Measurements from ENCODE around the gene IMMP2L. TPM values are rescaled to one million over a fixed set of nuclear protein-coding genes. Genes with fewer than 3 reads are reported as not detected.

The IMMP2L gene
- polyA plus RNA-seq, 4 donors, result 10.5 to 20.1 (median 14.1) TPM

GRCh38 chr7:110868458-110868857, 693.8 kb downstream of the IMMP2L start:
- DNase-seq (no peak), FAIRE-seq (no peak)
- no peak overlapping the region for H3K27ac ChIP-seq (ENCODE audit: low read depth in 1 of 3, low read length in 2 of 3)
- H3K36me3 ChIP-seq (ENCODE audit: control insufficient read depth in 3 of 3, insufficient read depth in 2 of 3, low read depth in 1 of 3, low read length in 3 of 3), result no peaks in the 10 kb centered on the region
- no peak overlapping the region for H3K4me3 ChIP-seq (ENCODE audit: low read depth in 1 of 3, low read length in 3 of 3)
- H3K27me3 ChIP-seq (ENCODE audit: control insufficient read depth in 3 of 3, insufficient read depth in 3 of 3, low read length in 3 of 3), result no peaks in the 10 kb centered on the region
- H3K4me1 ChIP-seq (ENCODE audit: control insufficient read depth in 3 of 3, insufficient read depth in 2 of 3, low read depth in 1 of 3, low read length in 2 of 3), result no peaks in the 10 kb centered on the region
- peaks cover 0 to 5% of the 10 kb centered on the region in 2 donors for H3K9me3 ChIP-seq (ENCODE audit: control insufficient read depth in 2 of 2, insufficient read depth in 1 of 2, low read depth in 1 of 2, low read length in 1 of 2)

GRCh38 chr7:110867771-110868170, 694.5 kb downstream of the IMMP2L start:
- Histone ChIP-seq H3K36me3 (ENCODE audit: control insufficient read depth in 3 of 3, insufficient read depth in 2 of 3, low read depth in 1 of 3, low read length in 3 of 3) (no peaks in the 10 kb centered on the region), H3K4me1 (ENCODE audit: control insufficient read depth in 3 of 3, insufficient read depth in 2 of 3, low read depth in 1 of 3, low read length in 2 of 3) (no peaks in the 10 kb centered on the region), H3K4me3 (ENCODE audit: low read depth in 1 of 3, low read length in 3 of 3) (no peak overlapping the region), H3K27ac (ENCODE audit: low read depth in 1 of 3, low read length in 2 of 3) (no peak overlapping the region), H3K9me3 (ENCODE audit: control insufficient read depth in 2 of 2, insufficient read depth in 1 of 2, low read depth in 1 of 2, low read length in 1 of 2) (peaks cover 0 to 5% of the 10 kb centered on the region in 2 donors), H3K27me3 (ENCODE audit: control insufficient read depth in 3 of 3, insufficient read depth in 3 of 3, low read length in 3 of 3) (no peaks in the 10 kb centered on the region)
- no peak for DNase-seq
- no peak for FAIRE-seq
- 89 to 97% (median 93%) methylated on average over 4 of the region's 4 CpGs for WGBS, 3 donors

GRCh38 chr7:110863258-110863657, 699.0 kb downstream of the IMMP2L start:
- H3K27ac ChIP-seq (ENCODE audit: low read depth in 1 of 3, low read length in 2 of 3), result no peak overlapping the region
- no peaks in the 10 kb centered on the region for H3K27me3 ChIP-seq (ENCODE audit: control insufficient read depth in 3 of 3, insufficient read depth in 3 of 3, low read length in 3 of 3)
- DNase-seq (no peak), FAIRE-seq (no peak)
- no peaks in the 10 kb centered on the region for H3K36me3 ChIP-seq (ENCODE audit: control insufficient read depth in 3 of 3, insufficient read depth in 2 of 3, low read depth in 1 of 3, low read length in 3 of 3)
- no peaks in the 10 kb centered on the region for H3K4me1 ChIP-seq (ENCODE audit: control insufficient read depth in 3 of 3, insufficient read depth in 2 of 3, low read depth in 1 of 3, low read length in 2 of 3)
- no peak overlapping the region for H3K4me3 ChIP-seq (ENCODE audit: low read depth in 1 of 3, low read length in 3 of 3)
- peaks cover 0 to 5% of the 10 kb centered on the region in 2 donors for H3K9me3 ChIP-seq (ENCODE audit: control insufficient read depth in 2 of 2, insufficient read depth in 1 of 2, low read depth in 1 of 2, low read length in 1 of 2)
- WGBS, 3 donors, result 93 to 98% (median 95%) methylated on average over 2 of the region's 2 CpGs

- H3K36me3 ChIP-seq (ENCODE audit: control insufficient read depth in 3 of 3, insufficient read depth in 2 of 3, low read depth in 1 of 3, low read length in 3 of 3), result no peaks in the 10 kb centered on the region
- no peaks in the 10 kb centered on the region for H3K9me3 ChIP-seq (ENCODE audit: control insufficient read depth in 2 of 2, insufficient read depth in 1 of 2, low read depth in 1 of 2, low read length in 1 of 2)
- H3K27me3 ChIP-seq (ENCODE audit: control insufficient read depth in 3 of 3, insufficient read depth in 3 of 3, low read length in 3 of 3), result no peaks in the 10 kb centered on the region
- H3K4me1 ChIP-seq (ENCODE audit: control insufficient read depth in 3 of 3, insufficient read depth in 2 of 3, low read depth in 1 of 3, low read length in 2 of 3), result no peaks in the 10 kb centered on the region
- WGBS, 3 donors, result 94 to 96% (median 94%) methylated on average over 4 of the region's 4 CpGs
- H3K4me3 ChIP-seq (ENCODE audit: low read depth in 1 of 3, low read length in 3 of 3), result no peak overlapping the region
- FAIRE-seq (no peak), DNase-seq (no peak)
- H3K27ac ChIP-seq (ENCODE audit: low read depth in 1 of 3, low read length in 2 of 3), result no peak overlapping the region
Observed at GRCh38 chr7:110861163-110861562, 701.1 kb downstream of the IMMP2L start.

- no peak for DNase-seq
- no peaks in the 10 kb centered on the region for H3K36me3 ChIP-seq (ENCODE audit: control insufficient read depth in 3 of 3, insufficient read depth in 2 of 3, low read depth in 1 of 3, low read length in 3 of 3)
- H3K27ac ChIP-seq (ENCODE audit: low read depth in 1 of 3, low read length in 2 of 3), result no peak overlapping the region
- no peaks in the 10 kb centered on the region for H3K9me3 ChIP-seq (ENCODE audit: control insufficient read depth in 2 of 2, insufficient read depth in 1 of 2, low read depth in 1 of 2, low read length in 1 of 2)
- H3K27me3 ChIP-seq (ENCODE audit: control insufficient read depth in 3 of 3, insufficient read depth in 3 of 3, low read length in 3 of 3), result no peaks in the 10 kb centered on the region
- FAIRE-seq, result no peak
- H3K4me3 ChIP-seq (ENCODE audit: low read depth in 1 of 3, low read length in 3 of 3), result no peak overlapping the region
- no peaks in the 10 kb centered on the region for H3K4me1 ChIP-seq (ENCODE audit: control insufficient read depth in 3 of 3, insufficient read depth in 2 of 3, low read depth in 1 of 3, low read length in 2 of 3)
Observed at GRCh38 chr7:110857106-110857505, 705.2 kb downstream of the IMMP2L start.

- no peak overlapping the region for H3K27ac ChIP-seq (ENCODE audit: low read depth in 1 of 3, low read length in 2 of 3)
- no peaks in the 10 kb centered on the region for H3K36me3 ChIP-seq (ENCODE audit: control insufficient read depth in 3 of 3, insufficient read depth in 2 of 3, low read depth in 1 of 3, low read length in 3 of 3)
- no peaks in the 10 kb centered on the region for H3K9me3 ChIP-seq (ENCODE audit: control insufficient read depth in 2 of 2, insufficient read depth in 1 of 2, low read depth in 1 of 2, low read length in 1 of 2)
- FAIRE-seq (no peak), DNase-seq (no peak)
- H3K4me3 ChIP-seq (ENCODE audit: low read depth in 1 of 3, low read length in 3 of 3), result no peak overlapping the region
- no peaks in the 10 kb centered on the region for H3K27me3 ChIP-seq (ENCODE audit: control insufficient read depth in 3 of 3, insufficient read depth in 3 of 3, low read length in 3 of 3)
- WGBS, 3 donors, result 86 to 90% (median 86%) methylated on average over 3 of the region's 3 CpGs
- no peaks in the 10 kb centered on the region for H3K4me1 ChIP-seq (ENCODE audit: control insufficient read depth in 3 of 3, insufficient read depth in 2 of 3, low read depth in 1 of 3, low read length in 2 of 3)
Observed at GRCh38 chr7:110856704-110857103, 705.6 kb downstream of the IMMP2L start.

- Histone ChIP-seq H3K9me3 (ENCODE audit: control insufficient read depth in 2 of 2, insufficient read depth in 1 of 2, low read depth in 1 of 2, low read length in 1 of 2) (peaks cover 0 to 3% of the 10 kb centered on the region in 2 donors), H3K27ac (ENCODE audit: low read depth in 1 of 3, low read length in 2 of 3) (no peak overlapping the region), H3K27me3 (ENCODE audit: control insufficient read depth in 3 of 3, insufficient read depth in 3 of 3, low read length in 3 of 3) (no peaks in the 10 kb centered on the region), H3K36me3 (ENCODE audit: control insufficient read depth in 3 of 3, insufficient read depth in 2 of 3, low read depth in 1 of 3, low read length in 3 of 3) (no peaks in the 10 kb centered on the region), H3K4me1 (ENCODE audit: control insufficient read depth in 3 of 3, insufficient read depth in 2 of 3, low read depth in 1 of 3, low read length in 2 of 3) (no peaks in the 10 kb centered on the region), H3K4me3 (ENCODE audit: low read depth in 1 of 3, low read length in 3 of 3) (no peak overlapping the region)
- WGBS, 3 donors, result 86 to 92% (median 88%) methylated on average over 2 of the region's 2 CpGs
- DNase-seq (no peak), FAIRE-seq (no peak)
Observed at GRCh38 chr7:110854651-110855050, 707.6 kb downstream of the IMMP2L start.

GRCh38 chr7:110854166-110854565, 708.1 kb downstream of the IMMP2L start:
- peaks cover 0 to 3% of the 10 kb centered on the region in 2 donors for H3K9me3 ChIP-seq (ENCODE audit: control insufficient read depth in 2 of 2, insufficient read depth in 1 of 2, low read depth in 1 of 2, low read length in 1 of 2)
- no peak overlapping the region for H3K4me3 ChIP-seq (ENCODE audit: low read depth in 1 of 3, low read length in 3 of 3)
- no peak overlapping the region for H3K27ac ChIP-seq (ENCODE audit: low read depth in 1 of 3, low read length in 2 of 3)
- H3K27me3 ChIP-seq (ENCODE audit: control insufficient read depth in 3 of 3, insufficient read depth in 3 of 3, low read length in 3 of 3), result no peaks in the 10 kb centered on the region
- no peaks in the 10 kb centered on the region for H3K36me3 ChIP-seq (ENCODE audit: control insufficient read depth in 3 of 3, insufficient read depth in 2 of 3, low read depth in 1 of 3, low read length in 3 of 3)
- H3K4me1 ChIP-seq (ENCODE audit: control insufficient read depth in 3 of 3, insufficient read depth in 2 of 3, low read depth in 1 of 3, low read length in 2 of 3), result no peaks in the 10 kb centered on the region
- FAIRE-seq (no peak), DNase-seq (no peak)

GRCh38 chr7:110853263-110853662, 709.0 kb downstream of the IMMP2L start:
- Histone ChIP-seq H3K4me1 (ENCODE audit: control insufficient read depth in 3 of 3, insufficient read depth in 2 of 3, low read depth in 1 of 3, low read length in 2 of 3) (no peaks in the 10 kb centered on the region), H3K27me3 (ENCODE audit: control insufficient read depth in 3 of 3, insufficient read depth in 3 of 3, low read length in 3 of 3) (no peaks in the 10 kb centered on the region), H3K4me3 (ENCODE audit: low read depth in 1 of 3, low read length in 3 of 3) (no peak overlapping the region), H3K36me3 (ENCODE audit: control insufficient read depth in 3 of 3, insufficient read depth in 2 of 3, low read depth in 1 of 3, low read length in 3 of 3) (no peaks in the 10 kb centered on the region), H3K9me3 (ENCODE audit: control insufficient read depth in 2 of 2, insufficient read depth in 1 of 2, low read depth in 1 of 2, low read length in 1 of 2) (peaks cover 0 to 3% of the 10 kb centered on the region in 2 donors), H3K27ac (ENCODE audit: low read depth in 1 of 3, low read length in 2 of 3) (no peak overlapping the region)
- DNase-seq (no peak), FAIRE-seq (no peak)
- 77 to 94% (median 82%) methylated on average over 3 of the region's 3 CpGs for WGBS, 3 donors

Measured in small intestine (tissue), 7 donors.